Stimulated activated naive CD8-positive, alpha-beta T cell treated with anti-CD3 and anti-CD28 coated beads, Interleukin-15, Interleukin-2, amounts not matched to agents 100 ng/mL and 50 ng/mL, for 24 hours (primary cell): ENCODE data around the gene PPM1H.

Source experiments
- H3K27ac Mint-ChIP-seq: one replicate; pipeline ENCODE4 v1.8.0; 2021; ENCODE audit warnings: mild to moderate bottlenecking, mixed read lengths
- H3K27me3 Mint-ChIP-seq: one replicate; pipeline ENCODE4 v1.8.0; 2021; ENCODE audit warnings: mixed read lengths
- H3K36me3 Mint-ChIP-seq: one replicate; pipeline ENCODE4 v1.8.0; 2021; ENCODE audit warnings: low read depth, mixed read lengths
- H3K4me1 Mint-ChIP-seq: one replicate; pipeline ENCODE4 v1.8.0; 2021; ENCODE audit warnings: low read depth, mixed read lengths
- H3K4me3 Mint-ChIP-seq: one replicate; pipeline ENCODE4 v1.8.0; 2021; ENCODE audit warnings: mild to moderate bottlenecking, mixed read lengths
- H3K9me3 Mint-ChIP-seq: one replicate; pipeline ENCODE4 v1.8.0; 2021; ENCODE audit warnings: mixed read lengths

The PPM1H gene

GRCh38 chr12:62928632-62929031, 6.3 kb downstream of the PPM1H start:
- H3K4me1 Mint-ChIP-seq: peaks cover 8% of the 10 kb centered on the region

GRCh38 chr12:62925680-62926079, 9.3 kb downstream of the PPM1H start:
- no peaks in the 10 kb centered on the region for H3K36me3 Mint-ChIP-seq
- H3K4me1 Mint-ChIP-seq: no peaks in the 10 kb centered on the region
- H3K4me3 Mint-ChIP-seq: no peak overlapping the region
- H3K27ac Mint-ChIP-seq: no peak overlapping the region
- H3K27me3 Mint-ChIP-seq: peaks cover 24% of the 10 kb centered on the region
- no peaks in the 10 kb centered on the region for H3K9me3 Mint-ChIP-seq

More at GRCh38 chr12:62928632-62929031, 6.3 kb downstream of the PPM1H start:
- Mint-ChIP-seq H3K36me3 (no peaks in the 10 kb centered on the region), H3K27me3 (peaks cover 37% of the 10 kb centered on the region), H3K27ac (no peak overlapping the region), H3K9me3 (no peaks in the 10 kb centered on the region), H3K4me3 (no peak overlapping the region)

DNA sequence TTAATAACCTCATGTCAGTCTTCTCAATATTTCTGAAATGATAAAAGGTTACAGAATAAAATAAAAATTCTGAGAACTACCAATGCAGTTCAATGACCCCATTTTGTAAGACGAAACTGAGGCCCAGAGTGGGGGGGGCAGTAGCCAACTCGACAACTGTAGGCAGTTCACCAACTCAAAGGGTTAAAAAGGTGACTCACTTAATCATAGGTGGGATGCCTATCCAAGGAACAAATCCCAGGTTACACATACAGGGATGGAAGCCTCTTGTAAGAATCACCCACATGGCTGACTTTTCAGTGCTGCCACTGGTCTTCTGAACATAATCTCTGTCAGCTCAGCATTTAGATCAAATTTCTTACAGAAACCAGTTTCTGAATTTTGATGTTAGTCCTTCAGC, 10.9 kb downstream of the PPM1H start:
- H3K4me3 Mint-ChIP-seq: no peak overlapping the region
- H3K4me1 Mint-ChIP-seq: no peaks in the 10 kb centered on the region
- no peak overlapping the region for H3K27ac Mint-ChIP-seq
- H3K36me3 Mint-ChIP-seq: no peaks in the 10 kb centered on the region
- H3K27me3 Mint-ChIP-seq: peaks cover 15% of the 10 kb centered on the region
- H3K9me3 Mint-ChIP-seq: no peaks in the 10 kb centered on the region

DNA sequence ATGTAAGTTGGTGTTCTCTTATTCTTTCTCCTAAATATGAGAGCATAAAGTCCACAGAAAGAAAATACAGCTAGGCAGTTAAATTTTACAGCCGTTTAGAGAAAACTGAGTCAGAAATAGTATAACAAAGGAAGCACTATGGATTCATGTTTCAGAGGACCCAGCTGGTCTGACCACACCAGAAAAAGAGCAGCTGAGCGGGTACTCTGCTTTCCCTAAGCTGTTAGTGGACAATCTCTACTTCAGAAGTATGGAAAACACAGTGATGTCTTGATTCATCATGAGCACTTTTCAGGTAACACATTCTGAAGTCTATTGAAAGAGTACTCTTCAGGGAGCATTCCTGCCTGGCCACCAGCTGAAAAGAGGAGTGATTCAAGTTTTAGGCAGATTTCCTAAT, 12.4 kb downstream of the PPM1H start:
- Mint-ChIP-seq H3K4me3 (no peak overlapping the region), H3K27me3 (peaks cover 9% of the 10 kb centered on the region), H3K36me3 (no peaks in the 10 kb centered on the region), H3K27ac (no peak overlapping the region), H3K9me3 (no peaks in the 10 kb centered on the region), H3K4me1 (no peaks in the 10 kb centered on the region)

GRCh38 chr12:62919838-62920237, 15.1 kb downstream of the PPM1H start:
- H3K27me3 Mint-ChIP-seq: peaks cover 5% of the 10 kb centered on the region
- no peaks in the 10 kb centered on the region for H3K4me1 Mint-ChIP-seq
- no peak overlapping the region for H3K4me3 Mint-ChIP-seq
- no peaks in the 10 kb centered on the region for H3K9me3 Mint-ChIP-seq
- no peak overlapping the region for H3K27ac Mint-ChIP-seq
- H3K36me3 Mint-ChIP-seq: no peaks in the 10 kb centered on the region

GRCh38 chr12:62917926-62918325, 17.0 kb downstream of the PPM1H start:
- Mint-ChIP-seq H3K4me3 (no peak overlapping the region), H3K9me3 (no peaks in the 10 kb centered on the region), H3K36me3 (no peaks in the 10 kb centered on the region), H3K27me3 (peaks cover 5% of the 10 kb centered on the region), H3K4me1 (no peaks in the 10 kb centered on the region), H3K27ac (no peak overlapping the region)

DNA sequence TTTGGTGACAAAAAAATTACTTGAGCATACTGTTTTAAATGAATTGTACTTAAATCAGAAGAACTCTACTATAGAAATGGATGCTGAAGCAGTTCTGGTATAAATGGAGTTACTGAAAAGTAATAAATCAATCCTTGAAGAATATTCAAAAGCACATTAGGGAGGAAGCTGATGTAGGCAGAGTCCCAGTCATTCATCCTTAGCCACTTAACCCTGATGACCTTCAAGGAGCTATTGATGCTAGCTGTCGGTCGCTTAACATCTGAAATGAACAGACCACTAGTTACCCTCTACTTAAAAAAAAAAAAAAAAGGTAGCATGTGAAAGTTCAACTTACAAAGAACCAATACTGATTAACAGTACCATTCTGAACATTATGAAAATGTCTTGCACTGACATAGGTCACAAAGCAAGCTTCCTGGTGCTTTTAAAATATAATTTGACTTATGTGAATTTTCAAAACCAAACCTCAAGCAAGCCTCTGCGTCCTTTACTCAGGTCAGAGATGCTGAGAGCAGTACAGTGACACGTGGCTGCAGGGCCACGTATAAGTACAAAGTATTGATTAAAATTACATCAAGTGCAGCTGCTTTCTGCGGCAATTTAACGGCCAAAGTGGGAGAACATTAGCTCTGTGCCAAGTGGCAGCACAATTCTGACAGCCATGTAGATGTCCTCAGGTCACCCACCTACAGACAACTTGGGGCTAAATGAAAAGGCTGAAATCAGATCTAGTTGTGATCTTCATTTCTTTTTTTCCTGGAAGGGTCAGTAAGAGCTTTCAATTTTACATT, 18.1 kb downstream of the PPM1H start:
- Mint-ChIP-seq H3K4me1 (no peaks in the 10 kb centered on the region), H3K27ac (no peak overlapping the region), H3K9me3 (no peaks in the 10 kb centered on the region)

GRCh38 chr12:62915204-62915529, 19.8 kb downstream of the PPM1H start:
- H3K27me3 Mint-ChIP-seq: no peaks in the 10 kb centered on the region
- no peak overlapping the region for H3K4me3 Mint-ChIP-seq
- H3K9me3 Mint-ChIP-seq: no peaks in the 10 kb centered on the region
- H3K27ac Mint-ChIP-seq: no peak overlapping the region
- no peaks in the 10 kb centered on the region for H3K4me1 Mint-ChIP-seq
- H3K36me3 Mint-ChIP-seq: no peaks in the 10 kb centered on the region

More for the DNA sequence above, 18.1 kb downstream of the PPM1H start:
- H3K4me3 Mint-ChIP-seq: no peak overlapping the region
- H3K27me3 Mint-ChIP-seq: peaks cover 5% of the 10 kb centered on the region
- no peaks in the 10 kb centered on the region for H3K36me3 Mint-ChIP-seq

- H3K27ac Mint-ChIP-seq: no peak overlapping the region
- H3K4me1 Mint-ChIP-seq: no peaks in the 10 kb centered on the region
- H3K4me3 Mint-ChIP-seq: no peak overlapping the region
- no peaks in the 10 kb centered on the region for H3K9me3 Mint-ChIP-seq
- no peaks in the 10 kb centered on the region for H3K27me3 Mint-ChIP-seq
- H3K36me3 Mint-ChIP-seq: no peaks in the 10 kb centered on the region
These were observed 20.3 kb downstream of the PPM1H start for GRCh38 chr12:62914443-62915203.

DNA sequence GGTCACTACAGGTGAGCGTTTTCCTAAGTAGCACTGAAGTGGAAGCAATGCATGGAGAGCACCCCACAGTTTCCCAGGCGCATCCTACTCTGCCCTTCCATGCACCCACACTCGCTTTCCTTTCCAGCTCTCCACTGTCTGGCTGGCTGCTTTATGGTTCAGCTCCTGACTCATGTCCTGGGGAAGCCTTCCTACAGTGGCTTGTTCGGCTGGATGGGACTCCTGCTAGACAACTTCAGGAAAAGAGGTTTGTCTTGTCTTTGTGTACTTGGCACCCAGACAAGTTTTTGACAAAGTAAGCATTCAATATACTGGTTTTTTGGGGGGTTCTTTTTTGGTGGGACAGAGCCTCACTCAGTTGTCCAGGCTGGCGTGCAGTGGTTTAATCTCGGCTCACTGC, 21.6 kb downstream of the PPM1H start:
- no peak overlapping the region for H3K27ac Mint-ChIP-seq
- H3K27me3 Mint-ChIP-seq: no peaks in the 10 kb centered on the region
- no peaks in the 10 kb centered on the region for H3K36me3 Mint-ChIP-seq
- no peaks in the 10 kb centered on the region for H3K9me3 Mint-ChIP-seq
- no peaks in the 10 kb centered on the region for H3K4me1 Mint-ChIP-seq
- H3K4me3 Mint-ChIP-seq: no peak overlapping the region

GRCh38 chr12:62912644-62913043, 22.3 kb downstream of the PPM1H start:
- H3K4me3 Mint-ChIP-seq: no peak overlapping the region
- H3K4me1 Mint-ChIP-seq: no peaks in the 10 kb centered on the region
- H3K36me3 Mint-ChIP-seq: no peaks in the 10 kb centered on the region
- no peaks in the 10 kb centered on the region for H3K27me3 Mint-ChIP-seq
- H3K27ac Mint-ChIP-seq: no peak overlapping the region
- H3K9me3 Mint-ChIP-seq: no peaks in the 10 kb centered on the region

GRCh38 chr12:62911286-62911685, 23.7 kb downstream of the PPM1H start:
- Mint-ChIP-seq H3K27ac (no peak overlapping the region), H3K27me3 (no peaks in the 10 kb centered on the region), H3K4me3 (no peak overlapping the region), H3K4me1 (no peaks in the 10 kb centered on the region), H3K9me3 (no peaks in the 10 kb centered on the region), H3K36me3 (no peaks in the 10 kb centered on the region)

- Mint-ChIP-seq H3K36me3 (no peaks in the 10 kb centered on the region), H3K9me3 (no peaks in the 10 kb centered on the region), H3K27ac (no peak overlapping the region), H3K27me3 (no peaks in the 10 kb centered on the region), H3K4me1 (no peaks in the 10 kb centered on the region), H3K4me3 (no peak overlapping the region)
These were observed 24.3 kb downstream of the PPM1H start for GRCh38 chr12:62910549-62911169.

GRCh38 chr12:62909340-62909739, 25.6 kb downstream of the PPM1H start:
- H3K4me1 Mint-ChIP-seq: no peaks in the 10 kb centered on the region
- H3K36me3 Mint-ChIP-seq: no peaks in the 10 kb centered on the region
- H3K9me3 Mint-ChIP-seq: no peaks in the 10 kb centered on the region
- no peak overlapping the region for H3K27ac Mint-ChIP-seq
- no peaks in the 10 kb centered on the region for H3K27me3 Mint-ChIP-seq
- H3K4me3 Mint-ChIP-seq: no peak overlapping the region

DNA sequence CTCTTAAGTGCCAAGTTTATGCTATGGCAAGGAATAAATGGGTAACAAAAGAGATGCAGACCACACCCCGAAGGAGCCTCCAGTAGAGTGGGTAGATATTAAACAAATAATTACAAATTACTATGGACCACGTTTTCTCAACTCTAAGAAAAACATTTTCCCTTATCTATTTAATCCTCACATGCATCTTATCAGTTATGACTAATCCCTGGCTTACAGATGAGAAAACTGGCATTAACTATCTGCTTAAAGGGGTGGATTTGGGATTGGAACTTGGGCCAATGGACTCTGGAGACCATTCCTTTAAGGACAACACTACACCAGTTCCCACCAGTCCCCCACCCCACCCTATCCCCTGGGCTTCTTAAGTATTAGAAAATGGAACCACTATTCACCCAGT, 26.3 kb downstream of the PPM1H start:
- Mint-ChIP-seq H3K27me3 (no peaks in the 10 kb centered on the region), H3K9me3 (no peaks in the 10 kb centered on the region), H3K27ac (no peak overlapping the region), H3K36me3 (no peaks in the 10 kb centered on the region), H3K4me1 (no peaks in the 10 kb centered on the region), H3K4me3 (no peak overlapping the region)
